Measurements from ENCODE around the gene CNOT2. TPM values are rescaled to one million over a fixed set of nuclear protein-coding genes. Genes with fewer than 3 reads are reported as not detected.

CNOT2 gene
- total and polyA plus RNA-seq, 2 donors (not counting 1 experiment from before 2014, with no cell fraction given) = 65.0 to 120 TPM

- Histone ChIP-seq H3K79me2 (ENCODE audit: control insufficient read depth, insufficient read depth, low read length) (peaks cover 33% of the 10 kb centered on the region), H3K4me3 (ENCODE audit: control extremely low read depth in 1 of 5, extremely low read depth in 1 of 5, insufficient read depth in 1 of 5, low read depth in 2 of 5, low read length in 4 of 5) (no peak overlapping the region), H2AFZ (ENCODE audit: insufficient read depth, low read depth, low read length, poor library complexity, severe bottlenecking) (no peak overlapping the region), H4K20me1 (ENCODE audit: control insufficient read depth, insufficient read depth, low read length, poor library complexity, severe bottlenecking) (peaks cover 10% of the 10 kb centered on the region), H3K9me3 (ENCODE audit: control extremely low read depth in 1 of 3, control insufficient read depth in 2 of 3, insufficient read depth in 1 of 3, low read length in 2 of 3) (no peaks in the 10 kb centered on the region), H3K9ac (ENCODE audit: low read length) (no peak overlapping the region), H3K36me3 (replicated peaks in 1 of 2; ENCODE audit: control extremely low read depth in 1 of 2, control insufficient read depth in 1 of 2, extremely low read depth in 1 of 2, insufficient read depth in 2 of 2, low read length in 1 of 2) (peaks cover 8 to 14% of the 10 kb centered on the region in 2 experiments), H3K27me3 (replicated peaks in 1 of 4; ENCODE audit: control extremely low read depth in 1 of 4, control insufficient read depth in 3 of 4, insufficient read depth in 4 of 4, low read length in 3 of 4) (no peaks in the 10 kb centered on the region), H3K4me1 (ENCODE audit: control insufficient read depth in 2 of 2, insufficient read depth in 2 of 2, low read length in 2 of 2) (peaks cover 3 to 17% of the 10 kb centered on the region in 2 donors), H3K4me2 (replicated peaks; ENCODE audit: low read depth, low read length, poor library complexity, severe bottlenecking) (no peak overlapping the region), H3K27ac (ENCODE audit: low read length in 2 of 2) (no peak overlapping the region)
- no peak for ATAC-seq (ENCODE audit: low read depth)
- Mint-ChIP-seq H3K27ac (no peak overlapping the region), H3K27me3 (no peaks in the 10 kb centered on the region), H3K9me3 (ENCODE audit: insufficient read depth) (no peaks in the 10 kb centered on the region), H3K4me1 (peaks cover 27% of the 10 kb centered on the region), H3K4me3 (no peak overlapping the region)
- DNase-seq = no peak
- WGBS (ENCODE audit: insufficient coverage) = no CpG with 5 or more reads among the region's 4 CpGs
- ChIA-PET CTCF (interaction anchor here (0.6 kb wide), 1 partner anchor 18 kb away, joined by 3 read pairs; no protein-coding TSS in a partner anchor), POLR2A (no interaction called here)
- intact Hi-C loops (cut with micrococcal nuclease) = no loop called here
- no peak for TF ChIP-seq EZH2 (IDR thresholded peaks at IDR 0.05; ENCODE audit: borderline replicate concordance, insufficient read depth, low read depth, low read length, poor library complexity, severe bottlenecking)
- TF ChIP-seq CTCF (IDR thresholded peaks at IDR 0.05) = no peak
These were observed 76.4 kb downstream of the CNOT2 start for GRCh38 chr12:70319605-70320004.

GRCh38 chr12:70321191-70321590 lies 78.0 kb downstream of the CNOT2 start:
- H3K4me2 ChIP-seq (replicated peaks; ENCODE audit: low read depth, low read length, poor library complexity, severe bottlenecking) = no peak overlapping the region
- peaks cover 29% of the 10 kb centered on the region for H3K79me2 ChIP-seq (ENCODE audit: control insufficient read depth, insufficient read depth, low read length)
- POLR2A ChIA-PET = no interaction called here

More at GRCh38 chr12:70321191-70321590, 78.0 kb downstream of the CNOT2 start:
- H3K27ac Mint-ChIP-seq = no peak overlapping the region
- Histone ChIP-seq H3K36me3 (replicated peaks in 1 of 2; ENCODE audit: control extremely low read depth in 1 of 2, control insufficient read depth in 1 of 2, extremely low read depth in 1 of 2, insufficient read depth in 2 of 2, low read length in 1 of 2) (peaks cover 8 to 14% of the 10 kb centered on the region in 2 experiments), H3K27ac (ENCODE audit: low read length in 2 of 2) (no peak overlapping the region), H3K9ac (ENCODE audit: low read length) (no peak overlapping the region), H3K9me3 (ENCODE audit: control extremely low read depth in 1 of 3, control insufficient read depth in 2 of 3, insufficient read depth in 1 of 3, low read length in 2 of 3) (no peaks in the 10 kb centered on the region), H3K4me1 (ENCODE audit: control insufficient read depth in 2 of 2, insufficient read depth in 2 of 2, low read length in 2 of 2) (peaks cover 3 to 17% of the 10 kb centered on the region in 2 donors), H4K20me1 (ENCODE audit: control insufficient read depth, insufficient read depth, low read length, poor library complexity, severe bottlenecking) (peaks cover 10% of the 10 kb centered on the region), H3K27me3 (replicated peaks in 1 of 4; ENCODE audit: control extremely low read depth in 1 of 4, control insufficient read depth in 3 of 4, insufficient read depth in 4 of 4, low read length in 3 of 4) (no peaks in the 10 kb centered on the region), H2AFZ (ENCODE audit: insufficient read depth, low read depth, low read length, poor library complexity, severe bottlenecking) (no peak overlapping the region), H3K4me3 (ENCODE audit: control extremely low read depth in 1 of 5, extremely low read depth in 1 of 5, insufficient read depth in 1 of 5, low read depth in 2 of 5, low read length in 4 of 5) (no peak overlapping the region)
- no peaks in the 10 kb centered on the region for H3K9me3 Mint-ChIP-seq (ENCODE audit: insufficient read depth)
- H3K4me1 Mint-ChIP-seq = peaks cover 21% of the 10 kb centered on the region
- CTCF ChIA-PET = no interaction called here
- no peak overlapping the region for H3K4me3 Mint-ChIP-seq
- intact Hi-C loops (cut with micrococcal nuclease) = no loop called here
- 100% methylated on average over 1 of the region's 2 CpGs for WGBS (ENCODE audit: insufficient coverage)
- no peak for ATAC-seq (ENCODE audit: low read depth)
- TF ChIP-seq CTCF (IDR thresholded peaks at IDR 0.05) = no peak
- no peak for TF ChIP-seq EZH2 (IDR thresholded peaks at IDR 0.05; ENCODE audit: borderline replicate concordance, insufficient read depth, low read depth, low read length, poor library complexity, severe bottlenecking)
- H3K27me3 Mint-ChIP-seq = no peaks in the 10 kb centered on the region
- no peak for DNase-seq

All from B cell (primary cell).